HCT116 (cell line): ENCODE measurements around the gene EIF3F. TPM values are rescaled to one million over a fixed set of nuclear protein-coding genes. Genes with fewer than 3 reads are reported as not detected.

ENCODE experiments used
- ATAC-seq: fragments of 200-7000 bp; cut with Tn5 transposase; 2 replicates; pipeline ENCODE4 v1.9.1; 2020; ENCODE audit warnings: mild to moderate bottlenecking, moderate library complexity
- BruUV-seq: library from RNA; stranded (reverse); fragments of 400-500 nt; replicated peaks from 2 replicates; lab custom pipeline; 2021; lab: Mats Ljungman, UMichigan
- CTCF ChIA-PET: fragments of 300-600 bp; sonication (Branson Sonifier 250); formaldehyde crosslinking; loops from one replicate; lab custom pipeline; 2021; ENCODE audit warnings: antibody characterized with exemption; lab: Charles Lee
- POLR2A ChIA-PET: fragments of 300-600, 350-600 bp; sonication (Branson Sonifier 250); formaldehyde crosslinking; loops from one replicate; lab custom pipeline; 2021; ENCODE audit warnings: antibody characterized with exemption; lab: Charles Lee
- RAD21 ChIA-PET, 2 experiments: fragments of 300-600 bp; sonication (Branson Sonifier 250); formaldehyde crosslinking; loops; one replicate each; lab custom pipeline; 2023; ENCODE audit warnings: low total read pairs in 2 of 2; ENCODE audit not compliant: uncharacterized antibody in 2 of 2, unreplicated experiment in 2 of 2, low non-redundant PET in 1 of 2; lab: Charles Lee
- DNase-seq: peaks from one replicate; pipeline ENCODE4 v3.0.0-alpha.2; 2010; ENCODE audit warnings: low read depth, low spot score
- H2AFZ ChIP-seq: fragments of 200-600 bp; shearing (Covaris generic), sonication (generic); 2 replicates; pipeline ENCODE4 v1.6.1; 2017; ENCODE audit warnings: low read depth, mixed run types, mixed read lengths, antibody characterized with exemption, low read length; ENCODE audit not compliant: poor library complexity, severe bottlenecking
- H3K27ac ChIP-seq: 2 replicates; pipeline ENCODE4 v1.5.1; 2012; ENCODE audit warnings: low read depth, low read length
- H3K27me3 ChIP-seq: fragments of 200-600 bp; sonication (generic); 2 replicates; pipeline ENCODE4 v1.6.1; 2016; ENCODE audit warnings: mixed run types, low read length, mixed read lengths; ENCODE audit not compliant: insufficient read depth
- H3K36me3 ChIP-seq, 2 experiments: fragments of 200-500 bp in 1 of 2; fragments of 200-600 bp in 1 of 2; sonication (Bioruptor generic) in 1 of 2; sonication (generic) in 1 of 2; 2 replicates each; pipeline versions ENCODE4 v1.5.1 to v1.6.1; 2014 to 2016; ENCODE audit warnings: low read length in 2 of 2, inconsistent platforms in 1 of 2, mixed read lengths in 1 of 2, mixed run types in 1 of 2; ENCODE audit not compliant: insufficient read depth in 2 of 2, control insufficient read depth in 1 of 2
- H3K4me1 ChIP-seq, 2 experiments: fragments of 200-600 bp in 1 of 2; sonication (generic) in 1 of 2; 2 replicates each; pipeline versions ENCODE4 v1.5.1 to v1.6.1; 2012 to 2017; ENCODE audit warnings: low read length in 2 of 2, inconsistent platforms in 1 of 2, mild to moderate bottlenecking in 1 of 2, mixed read lengths in 1 of 2, mixed run types in 1 of 2, moderate library complexity in 1 of 2; ENCODE audit not compliant: insufficient read depth in 2 of 2, control insufficient read depth in 1 of 2
- H3K4me2 ChIP-seq: fragments of 200-600 bp; sonication (generic); 2 replicates; pipeline ENCODE4 v1.6.1; 2017; ENCODE audit warnings: mixed run types, low read length, mixed read lengths
- H3K4me3 ChIP-seq, 2 experiments: fragments of 200-600 bp in 1 of 2; sonication (generic) in 1 of 2; replicated peaks in 1 of 2; 2 replicates each; pipeline ENCODE4 v1.5.1; 2011 to 2016; ENCODE audit warnings: low read length in 2 of 2, control low read depth in 1 of 2, low read depth in 1 of 2, mild to moderate bottlenecking in 1 of 2, mixed read lengths in 1 of 2, mixed run types in 1 of 2
- H3K79me2 ChIP-seq: fragments of 200-600 bp; sonication (generic); 2 replicates; pipeline ENCODE4 v1.6.1; 2017; ENCODE audit warnings: mild to moderate bottlenecking, mixed run types, low read length, moderate library complexity, mixed read lengths; ENCODE audit not compliant: insufficient read depth
- H3K9ac ChIP-seq: fragments of 200-600 bp; sonication (generic); 2 replicates; pipeline ENCODE4 v1.6.1; 2016; ENCODE audit warnings: low read length, mixed read lengths
- H3K9me2 ChIP-seq: fragments of 200-600 bp; sonication (generic), shearing (Covaris generic); 2 replicates; pipeline ENCODE4 v1.6.1; 2017; ENCODE audit warnings: mixed run types, mild to moderate bottlenecking, moderate library complexity; ENCODE audit not compliant: insufficient read depth
- H3K9me3 ChIP-seq, 2 experiments: fragments of 200-500 bp in 1 of 2; fragments of 200-600 bp in 1 of 2; sonication (Bioruptor generic) in 1 of 2; sonication (generic) in 1 of 2; 2 replicates each; pipeline ENCODE4 v1.6.1; 2014 to 2017; ENCODE audit warnings: low read length in 2 of 2, mixed read lengths in 2 of 2, inconsistent platforms in 1 of 2, low read depth in 1 of 2, mild to moderate bottlenecking in 1 of 2, mixed run types in 1 of 2, moderate library complexity in 1 of 2; ENCODE audit not compliant: control insufficient read depth in 1 of 2, insufficient read depth in 1 of 2
- H4K20me1 ChIP-seq: fragments of 200-600 bp; sonication (generic), shearing (Covaris generic); 2 replicates; pipeline ENCODE4 v1.6.1; 2017; ENCODE audit warnings: mixed run types, mild to moderate bottlenecking, moderate library complexity; ENCODE audit not compliant: insufficient read depth
- ATF3 ChIP-seq: IDR thresholded peaks from 2 replicates; pipeline ENCODE4 v1.6.1; 2012
- CTCF ChIP-seq, 3 experiments: fragments of 200-600 bp in 1 of 3; sonication (generic) in 1 of 3; IDR thresholded peaks in 2 of 3; conservative IDR thresholded peaks in 1 of 3; 2 replicates each; pipeline ENCODE4 v1.5.1; 2012 to 2017; ENCODE audit warnings: low read depth in 2 of 3, low read length in 2 of 3, antibody characterized with exemption in 1 of 3, borderline replicate concordance in 1 of 3, control low read depth in 1 of 3, mild to moderate bottlenecking in 1 of 3, mixed read lengths in 1 of 3, mixed run types in 1 of 3, moderate library complexity in 1 of 3; ENCODE audit not compliant: insufficient read depth in 1 of 3
- EZH2 ChIP-seq: fragments of 200-600 bp; sonication (generic); IDR thresholded peaks from 2 replicates; pipeline ENCODE4 v1.6.1; 2017; ENCODE audit warnings: antibody characterized with exemption, mixed run types
- POLR2AphosphoS5 ChIP-seq: IDR thresholded peaks from 2 replicates; pipeline ENCODE4 v1.6.1; 2011; ENCODE audit warnings: mild to moderate bottlenecking, low read depth, low read length, moderate library complexity
- RAD21 ChIP-seq: IDR thresholded peaks from 2 replicates; pipeline ENCODE4 v1.6.1; 2012; ENCODE audit warnings: low read depth, mild to moderate bottlenecking
- REST ChIP-seq: IDR thresholded peaks from 2 replicates; pipeline ENCODE4 v1.6.1; 2012; ENCODE audit warnings: low read depth
- SRF ChIP-seq: IDR thresholded peaks from 2 replicates; pipeline ENCODE4 v1.6.1; 2012; ENCODE audit warnings: low read depth
- ZFX ChIP-seq: fragments of 450-650 bp; IDR thresholded peaks from 2 replicates; pipeline ENCODE4 v1.6.1; 2017
- intact Hi-C: fragments of 100-400 bp; cut with micrococcal nuclease; formaldehyde crosslinking; loops from 2 replicates; pipeline ENCODE4 v1.10.0; 2022
- total RNA-seq: library from RNA; stranded (reverse); gene quantifications from one replicate; pipeline ENCODE4 v1.2.1, GENCODE V29; 2021; ENCODE audit not compliant: unreplicated experiment

The EIF3F gene
- total RNA-seq, 1 experiment from 2014 or later: 313 TPM

DNA sequence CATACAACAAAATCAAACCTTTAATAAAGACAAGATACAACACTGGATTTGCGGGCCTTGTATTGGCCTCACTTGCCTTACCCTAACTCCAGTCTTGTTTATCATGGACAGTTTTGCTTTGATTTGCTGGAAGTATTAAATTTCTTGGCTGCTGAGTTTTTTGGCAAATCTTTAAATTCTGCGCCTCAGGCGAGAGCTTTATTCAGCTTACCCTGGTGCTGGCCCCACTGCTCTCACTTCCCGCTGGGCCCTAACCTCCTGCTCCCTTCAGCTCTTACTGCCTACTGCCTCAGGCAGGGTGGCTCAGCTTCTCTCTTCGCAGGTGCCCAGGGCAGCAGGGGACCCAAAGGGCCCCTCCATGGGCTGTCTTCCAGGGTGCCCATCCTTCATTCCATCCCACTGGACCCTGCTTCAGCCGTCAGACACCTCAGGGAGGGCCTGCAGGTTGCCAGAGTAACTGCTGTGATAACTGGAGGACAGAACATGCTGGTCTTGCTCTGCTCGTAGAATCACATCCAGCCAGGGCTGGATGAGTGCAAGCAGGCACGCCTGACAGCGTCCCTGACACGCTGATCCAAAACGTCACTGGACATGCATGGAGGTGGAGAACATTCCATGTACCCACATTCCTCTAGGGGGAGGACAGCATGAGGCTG is 48.2 kb downstream of the EIF3F start (continued):
- TF ChIP-seq CTCF (IDR thresholded peaks at IDR 0.05 in 2 of 3, conservative IDR thresholded peaks at IDR 0.05 in 1 of 3; ENCODE audit: borderline replicate concordance in 1 of 3, insufficient read depth in 1 of 3, low read depth in 2 of 3, low read length in 2 of 3) (no peak), SRF (no peak), REST (no peak)
- TF ChIP-seq, all 23 proteins: peak for 0

DNA sequence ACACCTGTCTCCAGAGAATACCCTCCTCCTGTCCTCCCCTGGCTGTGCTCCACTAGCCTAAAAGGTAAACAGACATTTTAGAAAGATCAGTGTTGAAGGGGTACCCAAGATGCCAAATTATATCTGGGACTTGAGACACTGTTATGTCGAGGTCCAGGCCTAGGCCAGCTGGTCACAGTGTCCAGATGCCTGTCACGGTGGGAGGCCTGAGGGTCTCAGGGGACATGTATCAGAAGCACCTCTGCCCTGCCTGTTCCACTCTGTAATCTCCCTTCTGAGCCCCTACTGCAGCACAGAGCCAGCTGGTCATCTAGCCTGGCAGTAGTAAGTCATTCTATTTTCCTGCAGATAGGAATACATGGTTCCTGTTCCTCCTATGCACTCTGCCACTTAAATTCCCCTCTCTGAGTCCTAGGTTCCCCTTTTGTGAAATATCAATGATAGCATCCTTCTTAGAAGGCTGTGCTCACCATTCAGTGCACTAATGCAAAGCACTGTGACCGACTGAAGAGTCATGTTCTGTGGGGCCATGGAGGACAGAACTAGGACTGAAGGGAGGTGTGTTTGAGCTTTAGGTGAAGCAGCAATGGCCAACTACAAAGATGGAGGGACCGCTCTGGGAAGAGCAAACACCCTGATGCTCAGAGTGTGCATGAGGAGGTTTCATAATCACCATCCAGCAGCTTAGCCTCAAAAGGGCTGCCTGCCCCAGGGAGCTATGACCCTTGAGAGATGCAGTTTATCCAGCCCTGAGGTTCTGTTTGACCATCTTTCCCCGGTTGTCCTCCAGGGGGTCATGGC is 49.1 kb downstream of the EIF3F start:
- no TSS peak for BruUV-seq
- Histone ChIP-seq H3K27ac (no peak overlapping the region), H3K4me2 (no peak overlapping the region), H3K4me3 (no peak overlapping the region), H3K27me3 (no peaks in the 10 kb centered on the region), H3K79me2 (no peaks in the 10 kb centered on the region), H3K9ac (no peak overlapping the region), H4K20me1 (no peaks in the 10 kb centered on the region), H3K4me1 (peaks cover 0 to 10% of the 10 kb centered on the region in 2 experiments; a peak in 2 of 4 replicates), H2AFZ (no peak overlapping the region), H3K9me2 (no peaks in the 10 kb centered on the region), H3K9me3 (no peaks in the 10 kb centered on the region), H3K36me3 (no peaks in the 10 kb centered on the region)
- POLR2A ChIA-PET: no interaction called here
- no peak for ATAC-seq
- CTCF ChIA-PET: interaction anchor here (1.2 to 1.6 kb wide), 2 partner anchors 30 to 63 kb away, joined by 4 to 5 read pairs; no protein-coding TSS in a partner anchor
- no peak for DNase-seq
- intact Hi-C loops: no loop called here
- RAD21 ChIA-PET: no interaction called here
- TF ChIP-seq POLR2AphosphoS5 (no peak), CTCF (IDR thresholded peaks at IDR 0.05 in 2 of 3, conservative IDR thresholded peaks at IDR 0.05 in 1 of 3; ENCODE audit: borderline replicate concordance in 1 of 3, insufficient read depth in 1 of 3, low read depth in 2 of 3, low read length in 2 of 3) (no peak), EZH2 (no peak), REST (no peak), ZFX (no peak), ATF3 (no peak), RAD21 (no peak)
